Raji (cell line): ENCODE results near the gene OR5W2.
"Not testable (repeated sequence)": the region's sequence is repeated elsewhere in the genome, so short reads cannot be mapped to it uniquely, and the experiment has no call there.

Experiments
- POLR2A ChIP-seq: IDR thresholded peaks from 2 replicates; pipeline ENCODE4 v1.6.1; 2011; ENCODE audit warnings: low read depth, low read length, control low read depth; ENCODE audit not compliant: insufficient read depth

The OR5W2 gene

DNA sequence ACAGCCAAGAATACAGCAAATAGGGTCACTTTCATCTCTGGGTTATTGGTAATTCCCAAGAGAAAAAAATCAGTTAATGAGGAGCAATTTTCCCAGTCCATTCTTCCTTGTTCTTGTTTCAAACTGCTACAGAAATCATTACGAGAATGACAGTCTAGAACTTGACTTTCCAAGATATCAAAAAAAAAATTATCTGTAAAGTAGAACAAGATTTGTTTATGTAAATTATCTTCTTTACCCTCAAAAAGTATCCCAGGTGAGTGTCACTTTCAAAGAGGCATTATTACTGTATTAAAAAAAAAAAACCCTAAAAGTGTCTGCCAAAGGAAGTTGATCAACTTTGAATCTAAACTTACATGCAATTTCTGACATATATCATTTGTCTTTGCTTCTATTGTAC is at the start of gene OR5W2:
TSS of gene OR5W2 (minus strand) at position 101 of the 400 bp plus-strand sequence. CDS start at position 101, 0 bp downstream.
- no peak for TF ChIP-seq POLR2A

DNA sequence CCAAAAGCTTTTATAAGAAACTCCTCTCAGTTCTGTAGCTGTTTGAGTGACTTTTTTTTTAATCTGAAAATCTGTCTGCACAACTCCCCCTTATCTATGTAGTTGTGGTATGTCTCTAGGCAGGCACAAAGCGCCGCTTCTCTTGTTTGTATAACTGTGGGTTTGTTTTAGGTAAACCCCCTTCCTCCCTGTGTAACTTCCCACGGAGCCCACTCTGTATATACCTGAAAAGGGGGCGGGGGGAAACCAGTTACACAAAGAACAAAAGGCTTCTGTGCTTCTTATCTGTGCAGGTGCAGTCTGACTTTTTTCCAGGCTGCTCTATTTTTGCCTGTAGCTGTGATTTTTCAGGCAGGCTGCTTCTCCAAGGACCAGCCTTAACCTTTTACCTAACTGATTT is 42.1 kb upstream of the OR5W2 start:
- no peak for TF ChIP-seq POLR2A

GRCh38 chr11:55949330-55949729 is 34.9 kb upstream of the OR5W2 start:
- TF ChIP-seq POLR2A = no peak

GRCh38 chr11:55942785-55943392 is 28.5 kb upstream of the OR5W2 start:
- no peak for TF ChIP-seq POLR2A

- TF ChIP-seq POLR2A = no peak
Observed at GRCh38 chr11:55936300-55936699, 21.9 kb upstream of the OR5W2 start, which contains the start of gene OR5I1. OR5I1 (minus strand) TSS chr11:55936400; CDS start chr11:55936400, 0 bp downstream.

DNA sequence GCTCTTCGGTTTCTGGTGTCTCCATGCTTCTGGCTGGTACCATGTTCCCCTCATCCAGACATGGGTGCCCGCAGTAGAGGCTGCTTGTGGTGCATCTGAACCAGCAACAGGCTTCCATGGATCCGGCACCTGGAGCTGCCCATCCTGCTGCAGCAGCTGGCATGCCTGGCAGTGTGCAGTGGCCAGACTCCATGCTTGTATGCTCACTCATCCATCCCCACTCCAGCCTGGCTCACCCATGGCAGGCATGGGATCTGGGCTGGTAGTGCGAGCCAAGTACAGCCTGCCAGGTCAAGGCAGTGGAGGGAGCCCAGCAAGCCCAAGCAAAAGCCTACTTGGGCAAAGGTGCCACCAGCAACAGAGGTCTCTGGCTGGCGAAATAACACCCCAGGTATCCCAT is 6.2 kb upstream of the OR5W2 start:
- no peak for TF ChIP-seq POLR2A

GRCh38 chr11:55902308-55902707 is 12.1 kb downstream of the OR5W2 start:
- no peak for TF ChIP-seq POLR2A

- no peak for TF ChIP-seq POLR2A
Observed at GRCh38 chr11:55895216-55895615, 19.2 kb downstream of the OR5W2 start.

DNA sequence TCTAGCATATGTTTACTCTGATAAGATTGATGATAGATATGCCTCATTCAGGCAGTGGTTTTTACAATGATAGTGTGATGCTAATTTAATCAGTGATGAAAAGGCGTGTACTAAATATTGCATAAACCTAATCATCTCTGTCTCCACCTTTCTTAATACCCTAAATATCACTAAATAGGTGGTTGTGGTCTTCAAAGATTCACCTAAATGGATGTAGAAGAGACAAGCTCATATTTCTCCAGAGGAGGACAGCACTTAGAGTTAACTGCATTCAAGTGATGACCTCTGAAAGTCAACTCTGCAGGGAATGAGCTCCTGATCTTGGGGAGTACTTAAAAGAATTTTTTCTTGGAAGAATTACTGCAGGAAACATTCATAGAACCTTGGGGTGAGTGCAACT is 31.4 kb downstream of the OR5W2 start, which contains the start of gene TRIM51:
TSS of gene TRIM51 (plus strand) at position 301 of the 400 bp plus-strand sequence. CDS start 2,132 bp downstream, outside the sequence.
- TF ChIP-seq POLR2A = not testable (repeated sequence)
